K562 (cell line): Measurements from ENCODE around the gene CASR. TPM values are rescaled to one million over a fixed set of nuclear protein-coding genes. Genes with fewer than 3 reads are reported as not detected.
A peak's percentile ranks its signal among the peaks of the same experiment; 100 is the strongest.

Source experiments
- ATAC-seq: fragments of 200-7000 bp; cut with Tn5 transposase; 3 replicates; pipeline ENCODE4 v1.9.1; 2020; ENCODE audit warnings: moderate library complexity
- BruUV-seq: library from RNA; stranded (reverse); fragments of 400-500 nt; replicated peaks from 2 replicates; lab custom pipeline; 2021; lab: Mats Ljungman, UMichigan
- CTCF ChIA-PET: fragments of 300-600 bp; formaldehyde crosslinking; extraction: SDS; loops from one replicate; lab custom pipeline; 2021; ENCODE audit warnings: low intra/inter-chr PET ratio; lab: Yijun Ruan, JAX
- POLR2A ChIA-PET: fragments of 300-600, 350-650 bp; sonication (Branson Sonifier 250); formaldehyde crosslinking; extraction: SDS; loops from one replicate; lab custom pipeline; 2021; ENCODE audit warnings: antibody characterized with exemption, inconsistent platforms; lab: Yijun Ruan, JAX
- DNase-seq, 4 experiments: peaks; one replicate each; pipeline versions ENCODE4 v3.0.0 to v3.0.0-alpha.2; 2011 to 2018; ENCODE audit warnings: low spot score in 3 of 4, mixed read lengths in 3 of 4; ENCODE audit errors: extremely low read depth in 1 of 4
- FAIRE-seq: peaks from 2 replicates; lab custom pipeline; 2011; peaks lifted over from hg19 to GRCh38; lab: Jason Lieb, UNC
- H2AFZ ChIP-seq: 2 replicates; pipeline ENCODE4 v1.6.0; 2011; ENCODE audit warnings: low read depth, low read length, control low read depth, inconsistent platforms
- H3K27ac ChIP-seq: fragments of 200-600 bp; 3 replicates; pipeline ENCODE4 v1.8.0; 2011; ENCODE audit warnings: low read depth, mild to moderate bottlenecking, control low read depth, inconsistent platforms, low read length, moderate library complexity, mixed read lengths; ENCODE audit errors: extremely low read depth
- H3K27me3 ChIP-seq, 2 experiments: fragments of 300-600 bp in 1 of 2; 2 replicates in 1 of 2; 3 replicates in 1 of 2; pipeline versions ENCODE4 v1.6.0 to v1.8.0; 2011; ENCODE audit warnings: inconsistent platforms in 2 of 2, low read length in 2 of 2, mild to moderate bottlenecking in 1 of 2, mixed read lengths in 1 of 2, moderate library complexity in 1 of 2; ENCODE audit not compliant: control insufficient read depth in 2 of 2, insufficient read depth in 2 of 2
- H3K36me3 ChIP-seq: fragments of 300-600 bp; 3 replicates; pipeline ENCODE4 v1.8.0; 2011; ENCODE audit warnings: mild to moderate bottlenecking, low read length, inconsistent platforms; ENCODE audit not compliant: control insufficient read depth, insufficient read depth
- H3K4me1 ChIP-seq, 2 experiments: fragments of 200-600 bp in 1 of 2; replicated peaks in 1 of 2; 2 replicates in 1 of 2; 3 replicates in 1 of 2; pipeline versions ENCODE4 v1.5.1 to v1.8.0; 2011; ENCODE audit warnings: inconsistent platforms in 2 of 2, low read length in 2 of 2, mild to moderate bottlenecking in 1 of 2, mixed read lengths in 1 of 2, moderate library complexity in 1 of 2; ENCODE audit not compliant: control insufficient read depth in 2 of 2, insufficient read depth in 2 of 2
- H3K4me2 ChIP-seq: 2 replicates; pipeline ENCODE4 v1.6.1; 2011; ENCODE audit warnings: low read length, control low read depth, inconsistent platforms, mixed read lengths; ENCODE audit not compliant: insufficient read depth
- H3K4me3 ChIP-seq: fragments of 200-600 bp; sonication (generic), shearing (Covaris generic); 2 replicates; pipeline ENCODE4 v1.5.1; 2016; ENCODE audit warnings: control low read depth, inconsistent platforms
- H3K79me2 ChIP-seq: fragments of 200-600 bp; 3 replicates; pipeline ENCODE4 v1.8.0; 2011; ENCODE audit warnings: low read length, inconsistent platforms; ENCODE audit not compliant: control insufficient read depth, insufficient read depth
- H3K9ac ChIP-seq, 2 experiments: 2 replicates each; pipeline versions ENCODE4 v1.6.0 to v1.6.1; 2011; ENCODE audit warnings: low read depth in 2 of 2, low read length in 2 of 2, control low read depth in 1 of 2, inconsistent platforms in 1 of 2, mild to moderate bottlenecking in 1 of 2, mixed read lengths in 1 of 2; ENCODE audit not compliant: insufficient read depth in 1 of 2
- H3K9me1 ChIP-seq: one replicate; pipeline ENCODE4 v1.6.0; 2011; ENCODE audit warnings: inconsistent platforms, mild to moderate bottlenecking, low read length, moderate library complexity; ENCODE audit not compliant: control insufficient read depth, insufficient read depth
- H3K9me3 ChIP-seq: replicated peaks from 2 replicates; pipeline ENCODE4 v1.5.1; 2011; ENCODE audit warnings: low read depth, low read length, inconsistent platforms; ENCODE audit not compliant: control insufficient read depth, insufficient read depth
- H4K20me1 ChIP-seq: replicated peaks from 2 replicates; pipeline ENCODE4 v1.6.1; 2011; ENCODE audit warnings: low read length, inconsistent platforms, mixed read lengths; ENCODE audit not compliant: control insufficient read depth, insufficient read depth
- ARHGAP35 ChIP-seq: fragments of 450-650 bp; IDR thresholded peaks from 2 replicates; pipeline ENCODE4 v1.6.1; 2018; ENCODE audit not compliant: partially characterized antibody
- BCLAF1 ChIP-seq, 2 experiments: fragments of 450-650 bp in 1 of 2; IDR thresholded peaks; 2 replicates each; pipeline ENCODE4 v1.6.1; 2011 to 2017; ENCODE audit warnings: low read depth in 2 of 2, antibody characterized with exemption in 1 of 2, borderline replicate concordance in 1 of 2, low read length in 1 of 2, mild to moderate bottlenecking in 1 of 2, mixed read lengths in 1 of 2; ENCODE audit not compliant: control insufficient read depth in 1 of 2
- CBX2 ChIP-seq: fragments of 200-600 bp; sonication (generic); IDR thresholded peaks from one replicate; pipeline ENCODE4 v1.6.1; 2012; ENCODE audit warnings: mild to moderate bottlenecking, low read length, inconsistent platforms; ENCODE audit not compliant: insufficient read depth, poor library complexity, severe bottlenecking
- MAX ChIP-seq: sonication (generic); formaldehyde crosslinking; IDR thresholded peaks from 2 replicates; pipeline ENCODE4 v1.9.0; 2022; ENCODE audit warnings: mild to moderate bottlenecking, missing genetic modification reagents
- PTRF ChIP-seq: fragments of 450-650 bp; IDR thresholded peaks from 2 replicates; pipeline ENCODE4 v1.6.1; 2016; ENCODE audit warnings: mild to moderate bottlenecking, missing genetic modification characterization, missing compliant biosample characterization
- SMARCA5 ChIP-seq: fragments of 450-650 bp; IDR thresholded peaks from 2 replicates; pipeline ENCODE4 v1.6.1; 2016
- SREBF1 ChIP-seq: fragments of 150-350 bp; IDR thresholded peaks from 2 replicates; pipeline ENCODE4 v1.6.1; 2014; ENCODE audit warnings: antibody characterized with exemption, low read depth, low read length, borderline replicate concordance
- TAL1 ChIP-seq: fragments of 450-650 bp; IDR thresholded peaks from 2 replicates; pipeline ENCODE4 v1.6.1; 2016; ENCODE audit warnings: mild to moderate bottlenecking
- TRIM28 ChIP-seq: fragments of 450-650 bp; IDR thresholded peaks from 2 replicates; pipeline ENCODE4 v1.6.1; 2017
- TSC22D4 ChIP-seq: fragments of 450-650 bp; IDR thresholded peaks from 2 replicates; pipeline ENCODE4 v1.6.1; 2016; ENCODE audit warnings: missing genetic modification characterization, missing biosample characterization, control low read depth
- ZFP1 ChIP-seq: fragments of 450-650 bp; formaldehyde crosslinking; IDR thresholded peaks from 2 replicates; pipeline ENCODE4 v1.4.0; 2020; ENCODE audit warnings: mild to moderate bottlenecking, mixed read lengths
- WGBS: fragments of 100-300 bp; shearing (Covaris generic); methylation state at CpG from one replicate; pipeline ENCODE4 v1.1.6; 2016; ENCODE audit warnings: low coverage, mixed read lengths; ENCODE audit not compliant: insufficient coverage; ENCODE audit errors: missing lambda C conversion rate; 5-methylcytosine and 5-hydroxymethylcytosine counted together
- in situ Hi-C: fragments of 300-500 bp; cut with MboI; formaldehyde crosslinking; loops from 4 replicates; pipeline ENCODE4 v1.15.0; 2018; ENCODE audit warnings: inconsistent platforms, mixed read lengths
- intact Hi-C: fragments of 100-400 bp; cut with micrococcal nuclease; formaldehyde crosslinking; loops from 2 replicates; pipeline ENCODE4 v1.14.2; 2022
- polyA plus RNA-seq, 8 experiments: library from polyadenylated mRNA; depleted of rRNA in 4 of 8; stranded (reverse) in 5 of 8; unstranded in 3 of 8; fragments of >200 nt; fragmentation: Nextera tagmentation in 2 of 8; fragmentation: Illumina TruSeq in 1 of 8; extraction: Ambion mirVana in 2 of 8; extraction: Trizol in 1 of 8; gene quantifications; 2 replicates each; pipeline versions ENCODE4 v1.2.1 to v1.2.3, GENCODE V29; 2011 to 2014; ENCODE audit warnings: inconsistent platforms in 1 of 8, missing spikeins in 1 of 8
- total RNA-seq, 7 experiments: library from RNA; depleted of rRNA in 6 of 7; stranded (reverse); fragments of >200 nt in 6 of 7; fragmentation: Illumina TruSeq in 2 of 7; extraction: Trizol in 2 of 7; gene quantifications; 2 replicates each; pipeline versions ENCODE4 v1.2.1 to v1.2.3, GENCODE V29; 2011 to 2021; ENCODE audit warnings: low replicate concordance in 1 of 7
- TF ChIP-seq, protein P1 (sequence below), 2 experiments: IDR thresholded peaks; 2 replicates each; pipeline ENCODE4 v1.6.1; 2012; ENCODE audit warnings: improper control_type of control experiment in 2 of 2, low read depth in 2 of 2, low read length in 2 of 2, borderline replicate concordance in 1 of 2
- TF ChIP-seq, protein P2 (sequence below): fragments of 250-450 bp; sonication (Bioruptor Pico); IDR thresholded peaks from 2 replicates; pipeline ENCODE4 v1.6.1; 2021; ENCODE audit warnings: mild to moderate bottlenecking

Gene CASR
- total and polyA plus RNA-seq, 9 of the 15 experiments (the other 6 are each of a cell fraction or from before 2014, with no cell fraction given), result not detected

DNA sequence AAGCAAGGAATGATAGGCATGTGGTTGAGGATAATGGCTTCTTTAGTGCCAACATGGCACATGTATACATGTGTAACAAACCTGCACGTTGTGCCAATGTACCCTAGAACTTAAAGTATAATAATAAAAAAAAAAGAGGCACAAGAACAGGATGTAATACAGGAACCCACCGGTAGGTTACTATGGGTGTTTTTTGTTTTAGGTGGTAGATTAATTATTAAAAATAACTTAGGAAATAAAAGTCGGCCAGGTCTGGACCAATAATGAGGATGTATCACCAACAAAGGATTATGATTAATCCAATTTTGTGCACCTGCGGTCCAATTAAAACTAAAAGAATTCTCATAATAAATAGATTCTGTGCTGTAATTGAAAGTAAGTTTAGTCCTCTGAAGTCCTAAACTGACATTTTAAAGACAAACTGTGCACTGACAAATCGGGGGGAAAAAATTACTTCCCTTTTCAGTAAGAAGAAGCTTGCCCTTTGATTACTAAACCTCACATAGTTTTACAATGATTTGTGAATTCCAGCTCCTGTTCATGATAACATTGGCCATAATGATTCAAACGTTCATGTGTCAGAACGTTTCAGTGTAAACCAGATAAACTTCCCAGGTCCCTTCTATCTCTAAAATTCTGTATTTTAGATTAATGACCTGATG lies 62.2 kb downstream of the CASR start:
- Histone ChIP-seq H3K79me2 (no peaks in the 10 kb centered on the region), H3K36me3 (no peaks in the 10 kb centered on the region)
- intact Hi-C loops, result no loop called here
- TF ChIP-seq ZFP1 (no peak), MAX (CRISPR knock-in tag) (no peak), PTRF (tag) (no peak), TRIM28 (no peak), SMARCA5 (no peak), TSC22D4 (tag) (no peak), ARHGAP35 (no peak), CBX2 (no peak), BCLAF1 (IDR thresholded peaks at IDR 0.05; ENCODE audit: borderline replicate concordance in 1 of 2, control insufficient read depth in 1 of 2, low read depth in 2 of 2, low read length in 1 of 2) (no peak), SREBF1 (no peak), TAL1 (no peak)
- TF ChIP-seq, protein P1, sequence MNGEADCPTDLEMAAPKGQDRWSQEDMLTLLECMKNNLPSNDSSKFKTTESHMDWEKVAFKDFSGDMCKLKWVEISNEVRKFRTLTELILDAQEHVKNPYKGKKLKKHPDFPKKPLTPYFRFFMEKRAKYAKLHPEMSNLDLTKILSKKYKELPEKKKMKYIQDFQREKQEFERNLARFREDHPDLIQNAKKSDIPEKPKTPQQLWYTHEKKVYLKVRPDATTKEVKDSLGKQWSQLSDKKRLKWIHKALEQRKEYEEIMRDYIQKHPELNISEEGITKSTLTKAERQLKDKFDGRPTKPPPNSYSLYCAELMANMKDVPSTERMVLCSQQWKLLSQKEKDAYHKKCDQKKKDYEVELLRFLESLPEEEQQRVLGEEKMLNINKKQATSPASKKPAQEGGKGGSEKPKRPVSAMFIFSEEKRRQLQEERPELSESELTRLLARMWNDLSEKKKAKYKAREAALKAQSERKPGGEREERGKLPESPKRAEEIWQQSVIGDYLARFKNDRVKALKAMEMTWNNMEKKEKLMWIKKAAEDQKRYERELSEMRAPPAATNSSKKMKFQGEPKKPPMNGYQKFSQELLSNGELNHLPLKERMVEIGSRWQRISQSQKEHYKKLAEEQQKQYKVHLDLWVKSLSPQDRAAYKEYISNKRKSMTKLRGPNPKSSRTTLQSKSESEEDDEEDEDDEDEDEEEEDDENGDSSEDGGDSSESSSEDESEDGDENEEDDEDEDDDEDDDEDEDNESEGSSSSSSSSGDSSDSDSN (IDR thresholded peaks at IDR 0.05; ENCODE audit: borderline replicate concordance in 1 of 2, low read depth in 2 of 2, low read length in 2 of 2), result no peak
- TF ChIP-seq, protein P2, sequence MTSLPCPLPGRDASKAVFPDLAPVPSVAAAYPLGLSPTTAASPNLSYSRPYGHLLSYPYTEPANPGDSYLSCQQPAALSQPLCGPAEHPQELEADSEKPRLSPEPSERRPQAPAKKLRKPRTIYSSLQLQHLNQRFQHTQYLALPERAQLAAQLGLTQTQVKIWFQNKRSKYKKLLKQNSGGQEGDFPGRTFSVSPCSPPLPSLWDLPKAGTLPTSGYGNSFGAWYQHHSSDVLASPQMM (CRISPR knock-in tag), result no peak
- TF ChIP-seq, all 486 proteins: peak for 0
- ATAC-seq (no peak), DNase-seq (peak in 2 of 4 experiments; percentile 7 to 9), FAIRE-seq (no peak)
- Histone ChIP-seq H3K27ac (no peak overlapping the region), H3K27me3 (peaks cover 2 to 8% of the 10 kb centered on the region in 2 experiments; a peak in 3 of 5 replicates), H2AFZ (no peak overlapping the region), H3K4me2 (no peak overlapping the region), H3K9ac (no peak overlapping the region), H3K9me1 (no peaks in the 10 kb centered on the region), H3K4me3 (no peak overlapping the region), H4K20me1 (no peaks in the 10 kb centered on the region), H3K4me1 (no peaks in the 10 kb centered on the region), H3K9me3 (no peaks in the 10 kb centered on the region)
- 0% methylated on average over 7 of the region's 7 CpGs for WGBS
- in situ Hi-C loops, result no loop called here
- no TSS peak for BruUV-seq
- CTCF ChIA-PET, result no interaction called here
- POLR2A ChIA-PET, result no interaction called here
